Lower lobe of right lung (tissue), 2 donors: ENCODE measurements around the gene CFAP410. TPM values are rescaled to one million over a fixed set of nuclear protein-coding genes. Genes with fewer than 3 reads are reported as not detected.
"Not testable (repeated sequence)": the region's sequence is repeated elsewhere in the genome, so short reads cannot be mapped to it uniquely, and the experiment has no call there.

Experiments used
- ATAC-seq, 2 donors: fragments of 200-7000 bp; cut with Tn5 transposase; one replicate each; pipeline ENCODE4 v1.9.1; 2020 to 2022; ENCODE audit warnings: mild to moderate bottlenecking in 2 of 2, moderate library complexity in 2 of 2
- DNase-seq: peaks from one replicate; pipeline ENCODE4 v3.0.0-alpha.2; 2020
- H3K27ac ChIP-seq: fragments of 200-600 bp; one replicate; pipeline ENCODE4 v1.8.0; 2022
- H3K27me3 ChIP-seq: fragments of 200-600 bp; one replicate; pipeline ENCODE4 v1.8.0; 2022; ENCODE audit warnings: low read depth
- H3K36me3 ChIP-seq: fragments of 200-600 bp; one replicate; pipeline ENCODE4 v1.8.0; 2022; ENCODE audit warnings: mild to moderate bottlenecking
- H3K4me1 ChIP-seq: fragments of 200-600 bp; one replicate; pipeline ENCODE4 v1.8.0; 2022
- H3K4me3 ChIP-seq: fragments of 200-600 bp; one replicate; pipeline ENCODE4 v1.8.0; 2022; ENCODE audit warnings: mild to moderate bottlenecking
- H3K9me3 ChIP-seq: fragments of 200-600 bp; one replicate; pipeline ENCODE4 v1.8.0; 2022
- intact Hi-C: fragments of 100-400 bp; cut with DNase I; formaldehyde crosslinking; loops from one replicate; pipeline ENCODE4 v1.11.0; 2022
- total RNA-seq: library from RNA; stranded (reverse); fragmentation: NEBNext Ultra II Directional; extraction: Animal tissue kit (Norgen Biotek cat#: 25700); gene quantifications from one replicate; pipeline ENCODE4 v1.2.1, GENCODE V29; 2021
- TF ChIP-seq, protein P1 (sequence below): fragments of 200-600 bp; IDR thresholded peaks from one replicate; pipeline ENCODE4 v1.8.0; 2022; ENCODE audit warnings: antibody characterized with exemption, mild to moderate bottlenecking
- donor health status: DM: no; HTN: yes; CAD: no; lungs with severe emphysema.

The CFAP410 gene
- total RNA-seq, 1 donor from 2014 or later = 20.3 TPM

DNA sequence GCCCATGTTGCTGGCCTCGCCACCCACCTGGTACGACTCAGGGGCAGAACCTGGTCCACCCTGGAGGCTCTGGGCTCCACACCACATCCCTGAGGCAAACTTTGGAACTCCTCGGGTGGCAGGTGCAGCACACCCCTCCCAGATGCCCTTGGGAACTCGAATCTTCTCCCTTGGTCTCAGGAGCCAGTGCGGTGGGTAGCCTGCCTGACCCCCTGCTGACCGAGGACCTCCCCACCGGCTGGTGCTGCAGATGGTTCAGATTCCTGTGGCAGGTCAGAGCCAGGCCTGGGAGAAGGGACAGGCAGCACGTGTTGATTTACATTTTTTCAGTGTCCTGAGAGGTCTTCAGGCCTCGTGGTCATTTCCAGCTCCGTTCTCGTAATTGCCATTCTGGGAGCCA lies 6.3 kb upstream of the CFAP410 start:
- no peak overlapping the region for H3K27ac ChIP-seq
- H3K4me1 ChIP-seq = peaks cover 3% of the 10 kb centered on the region
- no peaks in the 10 kb centered on the region for H3K36me3 ChIP-seq
- no peak for DNase-seq
- H3K27me3 ChIP-seq = peaks cover 22% of the 10 kb centered on the region
- TF ChIP-seq, protein P1, sequence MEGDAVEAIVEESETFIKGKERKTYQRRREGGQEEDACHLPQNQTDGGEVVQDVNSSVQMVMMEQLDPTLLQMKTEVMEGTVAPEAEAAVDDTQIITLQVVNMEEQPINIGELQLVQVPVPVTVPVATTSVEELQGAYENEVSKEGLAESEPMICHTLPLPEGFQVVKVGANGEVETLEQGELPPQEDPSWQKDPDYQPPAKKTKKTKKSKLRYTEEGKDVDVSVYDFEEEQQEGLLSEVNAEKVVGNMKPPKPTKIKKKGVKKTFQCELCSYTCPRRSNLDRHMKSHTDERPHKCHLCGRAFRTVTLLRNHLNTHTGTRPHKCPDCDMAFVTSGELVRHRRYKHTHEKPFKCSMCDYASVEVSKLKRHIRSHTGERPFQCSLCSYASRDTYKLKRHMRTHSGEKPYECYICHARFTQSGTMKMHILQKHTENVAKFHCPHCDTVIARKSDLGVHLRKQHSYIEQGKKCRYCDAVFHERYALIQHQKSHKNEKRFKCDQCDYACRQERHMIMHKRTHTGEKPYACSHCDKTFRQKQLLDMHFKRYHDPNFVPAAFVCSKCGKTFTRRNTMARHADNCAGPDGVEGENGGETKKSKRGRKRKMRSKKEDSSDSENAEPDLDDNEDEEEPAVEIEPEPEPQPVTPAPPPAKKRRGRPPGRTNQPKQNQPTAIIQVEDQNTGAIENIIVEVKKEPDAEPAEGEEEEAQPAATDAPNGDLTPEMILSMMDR = no peak
- no peak overlapping the region for H3K4me3 ChIP-seq
- no peak for ATAC-seq
- no peaks in the 10 kb centered on the region for H3K9me3 ChIP-seq
- intact Hi-C loops = no loop called here

DNA sequence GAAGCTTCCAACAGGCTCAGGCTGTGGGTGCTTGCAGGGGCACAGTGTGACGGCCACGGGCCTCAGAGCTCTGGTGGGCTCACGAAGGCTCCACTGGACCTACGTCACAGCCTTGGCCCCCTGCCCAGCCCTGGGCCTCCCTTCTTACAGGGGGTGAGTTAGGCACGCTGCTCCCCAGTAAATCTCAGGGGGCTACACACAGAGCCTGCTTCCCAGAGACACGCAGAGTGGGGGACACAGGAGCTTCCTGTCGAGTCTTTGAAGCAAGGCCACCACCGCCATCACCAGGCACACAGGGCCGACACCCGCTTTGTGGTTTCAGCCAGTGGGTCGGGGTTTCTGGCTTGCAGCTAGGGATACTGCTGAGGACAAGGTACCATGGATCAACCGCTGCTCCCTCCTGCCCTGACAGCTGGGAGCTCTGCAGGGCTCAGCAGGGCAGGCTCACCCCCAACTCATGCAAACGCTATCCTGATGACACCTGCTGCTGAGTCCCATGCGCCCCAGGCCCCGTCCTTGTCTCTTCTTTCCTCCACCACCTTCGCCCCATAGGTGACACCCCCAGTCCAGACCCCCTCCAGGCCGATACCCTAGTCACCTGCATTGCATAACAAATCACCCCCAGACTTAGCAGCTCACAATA lies 5.5 kb upstream of the CFAP410 start:
- Histone ChIP-seq H3K4me3 (no peak overlapping the region), H3K27me3 (peaks cover 18% of the 10 kb centered on the region), H3K27ac (no peak overlapping the region), H3K36me3 (no peaks in the 10 kb centered on the region), H3K4me1 (peaks cover 10% of the 10 kb centered on the region), H3K9me3 (no peaks in the 10 kb centered on the region)
- TF ChIP-seq, protein P1 = no peak
- no peak for ATAC-seq
- no peak for DNase-seq
- intact Hi-C loops = no loop called here

DNA sequence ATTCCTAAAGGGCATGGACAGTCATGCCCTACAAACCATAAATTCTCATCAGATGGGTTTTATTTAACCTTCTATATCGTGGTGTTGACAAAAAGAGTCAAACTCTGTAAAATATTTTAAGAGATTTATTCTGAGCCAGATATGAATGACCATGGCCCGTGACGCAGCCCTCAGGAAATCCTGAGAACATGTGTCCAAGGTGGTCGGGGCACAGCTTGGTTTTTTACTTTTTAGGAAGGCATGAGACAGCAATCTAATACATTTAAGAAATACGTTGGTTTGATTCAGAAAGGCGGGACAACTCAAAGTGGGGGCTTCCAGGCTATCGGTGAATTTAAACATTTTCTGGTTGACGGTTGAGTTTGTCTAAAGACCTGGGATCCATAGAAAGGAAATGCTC lies 3.8 kb upstream of the CFAP410 start:
- ATAC-seq, intact Hi-C loops: not testable (repeated sequence)
- peak; percentile 26 for DNase-seq

DNA sequence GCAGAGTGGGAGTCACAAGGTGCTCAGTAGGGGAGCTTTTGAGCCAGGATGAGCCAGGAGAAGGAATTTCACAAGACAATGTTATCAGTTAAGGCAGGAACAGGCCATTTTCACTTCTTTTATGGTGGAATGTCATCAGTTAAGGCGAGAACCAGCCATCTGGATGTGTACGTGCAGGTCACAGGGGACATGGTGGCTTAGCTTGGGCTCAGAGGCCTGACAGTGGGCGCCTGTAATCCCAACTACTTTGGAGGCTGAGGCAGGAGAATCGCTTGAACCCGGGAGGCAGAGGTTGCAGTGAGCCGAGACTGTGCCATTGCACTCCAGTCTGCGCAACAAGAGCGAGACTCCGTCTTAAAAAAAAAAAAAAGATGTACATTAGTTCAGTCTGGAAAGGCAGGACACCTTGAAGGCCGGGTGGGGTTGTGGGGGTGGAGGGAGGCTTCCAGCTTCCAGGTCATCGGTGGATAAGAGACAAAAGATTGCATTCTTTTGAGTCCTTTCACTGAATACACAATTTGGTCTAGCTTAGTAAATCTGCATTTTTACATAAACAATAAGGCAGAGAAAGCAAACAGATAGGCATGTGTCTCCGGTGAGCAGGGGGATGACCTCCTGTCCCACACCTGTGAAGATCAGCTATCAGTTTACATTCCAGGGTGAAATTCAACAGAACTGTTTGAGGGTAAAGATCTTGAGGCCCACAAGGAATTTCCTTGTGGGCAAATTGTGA lies 2.7 kb upstream of the CFAP410 start:
- H3K4me3 ChIP-seq, H3K36me3 ChIP-seq, H3K27ac ChIP-seq, H3K9me3 ChIP-seq, H3K27me3 ChIP-seq, DNase-seq, ATAC-seq, intact Hi-C loops: not testable (repeated sequence)
- peaks cover 16% of the 10 kb centered on the region for H3K4me1 ChIP-seq

More for the DNA sequence above, 3.8 kb upstream of the CFAP410 start:
- not testable (repeated sequence) for H3K36me3 ChIP-seq, H3K9me3 ChIP-seq, H3K27ac ChIP-seq, H3K4me3 ChIP-seq, H3K27me3 ChIP-seq
- H3K4me1 ChIP-seq = peaks cover 13% of the 10 kb centered on the region

DNA sequence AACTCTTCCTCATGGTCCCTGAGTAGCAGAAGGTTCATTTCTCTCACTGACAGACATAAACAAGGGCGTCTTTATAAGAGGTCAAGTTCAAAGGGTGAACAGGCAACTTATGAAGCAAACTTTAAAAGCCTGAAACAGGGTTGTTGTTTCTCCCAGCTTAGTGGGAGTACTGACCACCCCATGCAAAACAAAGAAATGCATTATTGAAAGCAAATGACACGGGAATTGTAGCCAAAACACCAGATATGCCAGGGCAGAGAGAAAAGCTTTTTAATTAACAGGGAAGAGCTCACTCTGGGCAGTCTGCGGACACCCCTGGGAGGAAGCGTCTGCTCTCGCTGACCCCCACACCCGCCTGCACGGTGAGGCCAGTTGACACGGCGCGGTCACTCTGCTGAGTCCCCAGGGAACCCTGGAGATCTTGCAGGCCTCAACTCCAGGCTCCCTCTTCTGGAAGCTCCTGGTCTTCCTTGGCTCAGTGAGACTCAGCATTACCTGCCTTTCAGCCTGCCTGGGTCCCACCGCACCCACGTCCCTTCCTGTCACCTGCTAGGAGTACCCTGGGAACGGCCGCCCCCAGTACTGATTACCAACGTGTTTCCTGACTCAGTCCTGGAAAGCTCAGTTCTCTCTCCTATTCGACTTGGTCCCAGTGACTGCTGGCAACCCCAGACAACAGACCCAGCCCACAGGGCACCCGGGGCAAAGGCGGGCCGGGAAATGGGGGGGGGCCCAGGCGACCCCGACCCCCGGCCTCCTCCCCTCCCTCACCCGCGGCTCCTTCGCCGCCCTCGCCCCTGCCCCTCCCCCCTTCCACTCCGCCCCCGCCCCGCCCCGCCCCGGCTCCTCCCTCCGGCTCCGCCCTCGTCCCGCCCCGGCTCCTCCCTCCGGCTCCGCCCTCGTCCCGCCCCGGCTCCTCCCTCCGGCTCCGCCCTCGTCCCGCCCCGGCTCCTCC lies 972 bp downstream of the CFAP410 start:
- intact Hi-C loops = no loop called here
- peak overlapping the region; percentile 52 for H3K4me3 ChIP-seq
- ATAC-seq (peak; percentile 29 to 50), DNase-seq (peak; percentile 76)
- peak overlapping the region; percentile 72 for H3K27ac ChIP-seq
- H3K4me1 ChIP-seq = peaks cover 16% of the 10 kb centered on the region
- TF ChIP-seq, protein P1 = peak; percentile 25
- H3K36me3 ChIP-seq = peaks cover 19% of the 10 kb centered on the region
- H3K27me3 ChIP-seq = no peaks in the 10 kb centered on the region
- H3K9me3 ChIP-seq = no peaks in the 10 kb centered on the region

DNA sequence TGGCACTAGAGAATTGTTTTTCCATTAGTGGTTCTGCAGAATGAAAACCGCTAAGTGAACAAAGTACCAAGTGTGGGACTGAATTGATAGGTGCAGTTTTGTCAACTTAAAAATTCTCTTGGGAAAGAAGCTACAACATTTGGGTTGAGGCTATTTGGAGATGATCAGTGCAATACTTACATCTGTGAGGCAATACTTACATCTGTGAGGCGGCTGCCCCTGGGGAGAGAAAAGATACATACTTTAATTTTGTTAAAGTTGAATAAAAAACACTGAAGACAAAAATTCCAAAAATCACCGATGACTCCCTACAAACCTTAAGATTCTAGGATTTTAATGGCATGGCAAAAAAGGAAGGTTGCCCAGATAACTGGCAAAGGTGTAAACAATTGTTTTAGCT lies 1.7 kb downstream of the CFAP410 start:
- intact Hi-C loops = no loop called here
- H3K4me3 ChIP-seq = no peak overlapping the region
- H3K27ac ChIP-seq = no peak overlapping the region

More for the DNA sequence above, 1.7 kb downstream of the CFAP410 start:
- DNase-seq = no peak
- no peak for ATAC-seq
- no peaks in the 10 kb centered on the region for H3K9me3 ChIP-seq
- peaks cover 21% of the 10 kb centered on the region for H3K36me3 ChIP-seq
- TF ChIP-seq, protein P1 = no peak
- H3K4me1 ChIP-seq = peaks cover 16% of the 10 kb centered on the region
- H3K27me3 ChIP-seq = no peaks in the 10 kb centered on the region
